Measurements from ENCODE around the gene MSRB2.
"Not testable (repeated sequence)": the region's sequence is repeated elsewhere in the genome, so short reads cannot be mapped to it uniquely, and the experiment has no call there.

MSRB2 gene

GRCh38 chr10:23070092-23070912 lies 25.1 kb upstream of the MSRB2 start:
- not testable (repeated sequence) for FAIRE-seq

GRCh38 chr10:23070913-23071218 lies 24.5 kb upstream of the MSRB2 start:
- no peak for FAIRE-seq

GRCh38 chr10:23072593-23072992 lies 22.8 kb upstream of the MSRB2 start:
- not testable (repeated sequence) for FAIRE-seq

- no peak for FAIRE-seq
These were observed 21.9 kb upstream of the MSRB2 start for GRCh38 chr10:23073527-23073926.

- FAIRE-seq: no peak
These were observed 19.7 kb upstream of the MSRB2 start for GRCh38 chr10:23075672-23076071.

GRCh38 chr10:23078114-23078513 lies 17.3 kb upstream of the MSRB2 start:
- no peak for FAIRE-seq

- FAIRE-seq: no peak
These were observed 15.7 kb upstream of the MSRB2 start for GRCh38 chr10:23079700-23080099.

- FAIRE-seq: no peak
These were observed 15.1 kb upstream of the MSRB2 start for GRCh38 chr10:23080262-23080661.

GRCh38 chr10:23081221-23081750 lies 14.1 kb upstream of the MSRB2 start:
- FAIRE-seq: no peak

GRCh38 chr10:23081891-23082290 lies 13.5 kb upstream of the MSRB2 start:
- no peak for FAIRE-seq

- FAIRE-seq: no peak
These were observed 6.8 kb upstream of the MSRB2 start for GRCh38 chr10:23088609-23089008.

- no peak for FAIRE-seq
These were observed 484 bp upstream of the MSRB2 start for GRCh38 chr10:23094786-23095403.

GRCh38 chr10:23095966-23096801 lies 805 bp downstream of the MSRB2 start:
- no peak for FAIRE-seq

GRCh38 chr10:23096802-23097549 lies 1.6 kb downstream of the MSRB2 start:
- no peak for FAIRE-seq

GRCh38 chr10:23099079-23099478 lies 3.7 kb downstream of the MSRB2 start:
- no peak for FAIRE-seq

- no peak for FAIRE-seq
These were observed 4.4 kb downstream of the MSRB2 start for GRCh38 chr10:23099816-23100215.

GRCh38 chr10:23100331-23101030 lies 5.1 kb downstream of the MSRB2 start:
- no peak for FAIRE-seq

- no peak for FAIRE-seq
These were observed 11.1 kb downstream of the MSRB2 start for GRCh38 chr10:23106331-23107072.

- FAIRE-seq: no peak
These were observed 15.5 kb downstream of the MSRB2 start for GRCh38 chr10:23110722-23111516.

GRCh38 chr10:23111517-23112286 lies 16.3 kb downstream of the MSRB2 start:
- no peak for FAIRE-seq

Measured in islet of Langerhans (tissue), 1 donor.